HAP-1 (cell line): ENCODE data around the gene FOXP1.

Experiments used
- DNase-seq, 2 experiments: peaks; one replicate each; pipeline ENCODE4 v3.0.0-alpha.2; 2016 to 2020; ENCODE audit warnings: low spot score in 2 of 2
- H3K27me3 ChIP-seq: fragments of 250-450 bp; sonication (Bioruptor Pico); 2 replicates; pipeline ENCODE4 v1.5.1; 2020; ENCODE audit warnings: low read depth, mild to moderate bottlenecking, moderate library complexity
- H3K36me3 ChIP-seq: fragments of 250-450 bp; sonication (Bioruptor Pico); replicated peaks from 2 replicates; pipeline ENCODE4 v1.5.1; 2020; ENCODE audit warnings: mild to moderate bottlenecking
- H3K4me1 ChIP-seq: fragments of 250-450 bp; sonication (Bioruptor Pico); 2 replicates; pipeline ENCODE4 v1.5.1; 2020; ENCODE audit warnings: mild to moderate bottlenecking
- H3K4me3 ChIP-seq: fragments of 250-450 bp; sonication (Bioruptor Pico); 2 replicates; pipeline ENCODE4 v1.5.1; 2020; ENCODE audit warnings: mild to moderate bottlenecking, moderate library complexity
- H3K9me3 ChIP-seq: fragments of 250-450 bp; sonication (Bioruptor Pico); 2 replicates; pipeline ENCODE4 v1.5.1; 2020; ENCODE audit warnings: mild to moderate bottlenecking, moderate library complexity
- in situ Hi-C: fragments of 300-500 bp; cut with MboI; formaldehyde crosslinking; loops from 3 replicates; pipeline ENCODE4 v1.14.3; 2020; ENCODE audit warnings: low sequenced_read_pairs, inconsistent platforms, mixed read lengths

The FOXP1 gene

DNA sequence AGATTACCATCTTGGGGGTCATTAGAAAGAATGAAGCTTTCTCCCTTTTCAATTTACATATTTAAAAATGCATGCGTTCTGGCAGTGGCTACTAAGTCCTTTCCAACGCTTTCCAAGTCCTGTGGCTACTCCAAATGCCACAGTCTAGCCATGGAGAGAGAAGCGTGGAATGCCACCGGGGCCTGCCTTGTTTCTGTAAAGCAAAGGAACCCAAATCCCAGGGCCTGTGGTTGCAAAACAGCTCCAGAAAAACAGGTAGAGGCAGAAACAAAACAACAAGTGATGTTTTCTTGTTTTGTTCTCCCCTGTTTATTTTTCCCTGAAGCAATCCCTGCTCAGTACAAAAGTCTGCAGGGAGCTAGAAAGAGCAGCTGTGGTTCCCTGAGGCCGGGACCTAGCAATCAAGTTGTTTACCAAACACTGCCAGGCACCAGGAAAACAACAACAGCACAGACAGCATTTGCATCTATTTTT, 85.5 kb downstream of the FOXP1 start:
- DNase-seq: peak in 1 of 2 experiments; percentile 17
- Histone ChIP-seq H3K27me3 (no peaks in the 10 kb centered on the region), H3K4me3 (no peak overlapping the region), H3K9me3 (no peaks in the 10 kb centered on the region), H3K36me3 (no peaks in the 10 kb centered on the region), H3K4me1 (peaks cover 13% of the 10 kb centered on the region)
- in situ Hi-C loops: no loop called here

- no peaks in the 10 kb centered on the region for H3K9me3 ChIP-seq
- H3K4me1 ChIP-seq: peaks cover 13% of the 10 kb centered on the region
- no peak overlapping the region for H3K4me3 ChIP-seq
- DNase-seq: peak in 1 of 2 experiments; percentile 29
- no peaks in the 10 kb centered on the region for H3K36me3 ChIP-seq
- in situ Hi-C loops: no loop called here
- H3K27me3 ChIP-seq: no peaks in the 10 kb centered on the region
Observed at GRCh38 chr3:71497367-71497897, 86.1 kb downstream of the FOXP1 start.

- Histone ChIP-seq H3K9me3 (no peaks in the 10 kb centered on the region), H3K27me3 (no peaks in the 10 kb centered on the region), H3K4me1 (peaks cover 13% of the 10 kb centered on the region), H3K36me3 (peaks cover 4% of the 10 kb centered on the region; the same call in 1 of the 2 replicates), H3K4me3 (no peak overlapping the region)
- in situ Hi-C loops: no loop called here
- no peak for DNase-seq
Observed at GRCh38 chr3:71495708-71496472, 87.6 kb downstream of the FOXP1 start.

GRCh38 chr3:71494212-71494611, 89.3 kb downstream of the FOXP1 start:
- peaks cover 13% of the 10 kb centered on the region for H3K4me1 ChIP-seq
- H3K4me3 ChIP-seq: no peak overlapping the region
- in situ Hi-C loops: no loop called here
- H3K36me3 ChIP-seq: peaks cover 4% of the 10 kb centered on the region; the same call in 1 of the 2 replicates
- DNase-seq: no peak
- H3K27me3 ChIP-seq: no peaks in the 10 kb centered on the region
- no peaks in the 10 kb centered on the region for H3K9me3 ChIP-seq

DNA sequence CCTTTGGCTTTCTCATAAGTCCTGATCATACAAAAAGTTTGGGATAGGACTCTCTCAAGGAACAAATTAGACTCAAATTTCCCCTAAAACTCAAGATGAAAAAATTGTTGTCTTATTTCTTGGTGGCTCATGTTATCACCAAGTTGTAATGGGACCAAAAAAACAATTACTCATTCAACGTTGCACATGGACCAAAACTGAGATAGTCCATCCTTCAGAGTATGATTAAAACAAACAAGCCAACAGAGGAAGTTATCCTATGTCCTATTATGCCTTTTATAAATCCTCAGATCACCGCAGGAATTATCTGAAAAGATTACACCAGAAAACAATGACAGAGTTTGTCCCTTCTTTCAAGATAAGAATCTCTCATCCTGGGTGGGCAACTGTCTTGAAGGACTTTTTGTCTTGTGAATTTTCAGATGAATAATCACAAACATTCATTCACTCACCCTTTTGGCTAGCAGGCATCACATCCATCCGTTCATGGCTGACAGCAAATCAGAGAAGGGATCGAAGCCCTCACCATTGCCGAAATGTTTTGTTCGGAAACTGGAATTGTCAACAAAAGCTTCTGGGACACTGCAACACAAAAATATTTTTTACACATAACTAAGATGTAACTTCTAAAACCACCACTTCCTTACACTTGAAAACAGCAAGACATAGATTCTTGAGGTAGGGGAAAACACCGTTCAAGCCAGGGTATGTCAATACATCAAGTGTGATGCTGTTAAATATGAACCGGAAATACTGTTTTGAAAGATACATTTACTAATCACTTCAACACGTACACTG, 90.4 kb downstream of the FOXP1 start:
- in situ Hi-C loops: no loop called here
- peaks cover 12% of the 10 kb centered on the region for H3K4me1 ChIP-seq
- H3K9me3 ChIP-seq: no peaks in the 10 kb centered on the region
- no peaks in the 10 kb centered on the region for H3K27me3 ChIP-seq
- H3K36me3 ChIP-seq: peaks cover 4% of the 10 kb centered on the region; the same call in 1 of the 2 replicates
- no peak for DNase-seq
- no peak overlapping the region for H3K4me3 ChIP-seq

GRCh38 chr3:71492566-71492965, 91.0 kb downstream of the FOXP1 start:
- Histone ChIP-seq H3K27me3 (no peaks in the 10 kb centered on the region), H3K36me3 (peaks cover 4% of the 10 kb centered on the region; the same call in 1 of the 2 replicates), H3K4me1 (peaks cover 6% of the 10 kb centered on the region), H3K4me3 (no peak overlapping the region), H3K9me3 (no peaks in the 10 kb centered on the region)
- no peak for DNase-seq
- in situ Hi-C loops: no loop called here

GRCh38 chr3:71491154-71491752, 92.3 kb downstream of the FOXP1 start:
- no peaks in the 10 kb centered on the region for H3K9me3 ChIP-seq
- no peaks in the 10 kb centered on the region for H3K27me3 ChIP-seq
- no peak overlapping the region for H3K4me3 ChIP-seq
- H3K4me1 ChIP-seq: no peaks in the 10 kb centered on the region
- peaks cover 4% of the 10 kb centered on the region; the same call in 1 of the 2 replicates for H3K36me3 ChIP-seq
- DNase-seq: no peak
- in situ Hi-C loops: no loop called here

GRCh38 chr3:71490692-71491091, 92.8 kb downstream of the FOXP1 start:
- H3K36me3 ChIP-seq: peaks cover 4% of the 10 kb centered on the region; the same call in 1 of the 2 replicates
- no peaks in the 10 kb centered on the region for H3K27me3 ChIP-seq
- no peaks in the 10 kb centered on the region for H3K4me1 ChIP-seq
- in situ Hi-C loops: no loop called here
- H3K9me3 ChIP-seq: no peaks in the 10 kb centered on the region
- DNase-seq: no peak
- H3K4me3 ChIP-seq: no peak overlapping the region

GRCh38 chr3:71489315-71489761, 94.2 kb downstream of the FOXP1 start:
- no peaks in the 10 kb centered on the region for H3K27me3 ChIP-seq
- peaks cover 4% of the 10 kb centered on the region; the same call in 1 of the 2 replicates for H3K36me3 ChIP-seq
- in situ Hi-C loops: no loop called here
- H3K9me3 ChIP-seq: no peaks in the 10 kb centered on the region
- no peaks in the 10 kb centered on the region for H3K4me1 ChIP-seq
- H3K4me3 ChIP-seq: no peak overlapping the region
- DNase-seq: no peak

DNA sequence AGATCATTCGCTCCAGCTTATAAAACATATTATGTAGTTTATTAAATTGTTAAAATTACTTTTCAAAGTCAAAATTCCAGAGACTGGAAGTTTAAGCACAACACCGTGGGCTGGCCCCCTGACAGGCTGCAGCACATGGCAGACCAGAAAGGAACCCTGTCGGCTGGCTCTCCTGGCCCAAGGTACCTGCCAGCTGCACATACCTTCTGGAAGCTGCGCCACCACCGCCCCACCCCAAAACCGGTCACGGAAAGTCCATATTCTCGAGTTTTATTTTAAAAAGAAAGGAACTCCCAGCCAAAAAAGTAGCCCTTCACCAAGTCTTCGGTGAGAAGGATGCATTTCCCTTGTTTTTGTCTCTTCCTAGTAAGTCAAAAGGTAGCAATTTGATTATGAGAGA, 94.6 kb downstream of the FOXP1 start:
- in situ Hi-C loops: no loop called here
- Histone ChIP-seq H3K36me3 (peaks cover 4% of the 10 kb centered on the region; the same call in 1 of the 2 replicates), H3K9me3 (no peaks in the 10 kb centered on the region), H3K27me3 (no peaks in the 10 kb centered on the region), H3K4me3 (no peak overlapping the region), H3K4me1 (no peaks in the 10 kb centered on the region)
- DNase-seq: no peak

DNA sequence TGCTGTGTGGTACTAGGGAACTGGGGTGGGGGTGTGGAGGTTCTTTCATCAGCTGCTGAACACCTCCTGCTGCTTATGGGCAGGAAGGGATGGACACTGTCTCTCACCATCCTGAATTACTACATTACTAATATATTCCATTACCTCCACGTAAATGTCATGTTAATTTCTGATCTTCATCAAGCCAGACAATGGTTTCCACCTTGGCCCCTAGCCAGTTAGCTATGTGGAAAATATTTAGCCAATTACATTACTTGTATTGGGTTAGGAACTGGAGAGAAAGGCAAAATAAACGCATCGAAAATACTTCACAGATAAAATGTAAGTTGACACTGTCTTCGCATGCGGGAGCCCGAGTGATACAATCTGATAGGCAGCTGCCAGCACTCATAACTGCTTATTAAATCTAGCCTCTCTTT, 95.1 kb downstream of the FOXP1 start:
- no peak for DNase-seq
- Histone ChIP-seq H3K4me3 (no peak overlapping the region), H3K27me3 (no peaks in the 10 kb centered on the region), H3K36me3 (peaks cover 4% of the 10 kb centered on the region; the same call in 1 of the 2 replicates), H3K4me1 (no peaks in the 10 kb centered on the region), H3K9me3 (no peaks in the 10 kb centered on the region)
- in situ Hi-C loops: no loop called here

- DNase-seq: no peak
- no peak overlapping the region for H3K4me3 ChIP-seq
- H3K4me1 ChIP-seq: no peaks in the 10 kb centered on the region
- in situ Hi-C loops: no loop called here
- H3K27me3 ChIP-seq: no peaks in the 10 kb centered on the region
- no peaks in the 10 kb centered on the region for H3K9me3 ChIP-seq
- peaks cover 4% of the 10 kb centered on the region; the same call in 1 of the 2 replicates for H3K36me3 ChIP-seq
Observed at GRCh38 chr3:71487418-71487817, 96.1 kb downstream of the FOXP1 start.

GRCh38 chr3:71486831-71487230, 96.7 kb downstream of the FOXP1 start:
- no peak for DNase-seq
- Histone ChIP-seq H3K4me1 (no peaks in the 10 kb centered on the region), H3K4me3 (no peak overlapping the region), H3K36me3 (peaks cover 3% of the 10 kb centered on the region; the same call in 1 of the 2 replicates), H3K27me3 (no peaks in the 10 kb centered on the region), H3K9me3 (no peaks in the 10 kb centered on the region)
- in situ Hi-C loops: no loop called here
